Endodermal cell (in vitro differentiated cells): Measurements from ENCODE around the gene HIP1. TPM values are rescaled to one million over a fixed set of nuclear protein-coding genes. Genes with fewer than 3 reads are reported as not detected.
A peak's percentile ranks its signal among the peaks of the same experiment; 100 is the strongest.

Experiments used
- DNase-seq: peaks from one replicate; pipeline ENCODE4 v3.0.0-alpha.2; 2017
- H3K27ac ChIP-seq: 2 replicates; pipeline ENCODE4 v1.5.1; 2013; ENCODE audit warnings: mild to moderate bottlenecking, low read depth, low read length, moderate library complexity
- H3K27me3 ChIP-seq: 2 replicates; pipeline ENCODE4 v1.6.1; 2013; ENCODE audit warnings: mild to moderate bottlenecking, low read length, moderate library complexity; ENCODE audit not compliant: insufficient read depth, control insufficient read depth, poor library complexity, severe bottlenecking
- H3K36me3 ChIP-seq: 2 replicates; pipeline ENCODE4 v1.7.0; 2013; ENCODE audit warnings: mild to moderate bottlenecking, low read length, moderate library complexity; ENCODE audit not compliant: control insufficient read depth, insufficient read depth
- H3K4me1 ChIP-seq: one replicate; pipeline ENCODE4 v1.7.0; 2013; ENCODE audit warnings: low read length; ENCODE audit not compliant: control insufficient read depth, insufficient read depth
- H3K4me3 ChIP-seq: 2 replicates; pipeline ENCODE4 v1.5.1; 2013; ENCODE audit warnings: mild to moderate bottlenecking, low read length, moderate library complexity
- H3K9ac ChIP-seq: 2 replicates; pipeline ENCODE4 v1.6.1; 2013; ENCODE audit warnings: mild to moderate bottlenecking, low read length, moderate library complexity; ENCODE audit not compliant: poor library complexity, severe bottlenecking; ENCODE audit errors: extremely low read depth
- H3K9me3 ChIP-seq: 2 replicates; pipeline ENCODE4 v1.6.1; 2013; ENCODE audit warnings: mild to moderate bottlenecking, low read length, moderate library complexity; ENCODE audit not compliant: control insufficient read depth
- H3K27ac Mint-ChIP-seq: 2 replicates; pipeline ENCODE4 v1.8.0; 2020; ENCODE audit warnings: mixed read lengths
- H3K27me3 Mint-ChIP-seq: 2 replicates; pipeline ENCODE4 v1.8.0; 2021; ENCODE audit warnings: mild to moderate bottlenecking, mixed read lengths; ENCODE audit not compliant: insufficient read depth
- H3K36me3 Mint-ChIP-seq: 2 replicates; pipeline ENCODE4 v1.8.0; 2020; ENCODE audit warnings: low read depth, mixed read lengths
- H3K4me1 Mint-ChIP-seq: 2 replicates; pipeline ENCODE4 v1.8.0; 2020; ENCODE audit warnings: mixed read lengths
- H3K4me3 Mint-ChIP-seq: 2 replicates; pipeline ENCODE4 v1.8.0; 2020; ENCODE audit warnings: mild to moderate bottlenecking, moderate library complexity, mixed read lengths
- H3K9me3 Mint-ChIP-seq: 2 replicates; pipeline ENCODE4 v1.8.0; 2020; ENCODE audit warnings: mild to moderate bottlenecking, mixed read lengths
- WGBS, 2 experiments: methylation state at CpG; one replicate each; pipeline versions ENCODE4 v1.1.5 to v1.1.7; 2013; ENCODE audit warnings: missing lambda C conversion rate in 2 of 2, mixed read lengths in 1 of 2; ENCODE audit not compliant: insufficient coverage in 1 of 2, insufficient read length in 1 of 2; 5-methylcytosine and 5-hydroxymethylcytosine counted together
- total RNA-seq, 2 donors: library from RNA; stranded (reverse); fragmentation: NEBNext Ultra II Directional in 1 of 2; extraction: Animal tissue kit (Norgen Biotek cat#: 25700) in 1 of 2; gene quantifications; 2 replicates in 1 of 2; 3 replicates in 1 of 2; pipeline ENCODE4 v1.2.1, GENCODE V29; 2021
- TF ChIP-seq, protein P1 (sequence below): fragments of 200-600 bp; sonication (generic); conservative IDR thresholded peaks from 2 replicates; pipeline ENCODE4 v1.5.0; 2021; ENCODE audit warnings: antibody characterized with exemption, mild to moderate bottlenecking

HIP1 gene
- total RNA-seq, 2 donors from 2014 or later: 64.7 to 70.0 TPM

GRCh38 chr7:75621124-75621523 lies 117.6 kb downstream of the HIP1 start:
- 96 to 100% methylated on average over 8 to 9 of the region's 9 CpGs for WGBS, 2 experiments
- no peaks in the 10 kb centered on the region for H3K27me3 ChIP-seq
- no peak for DNase-seq
- H3K27me3 Mint-ChIP-seq: no peaks in the 10 kb centered on the region
- no peaks in the 10 kb centered on the region for H3K9me3 Mint-ChIP-seq
- no peaks in the 10 kb centered on the region for H3K4me1 ChIP-seq
- TF ChIP-seq, protein P1, sequence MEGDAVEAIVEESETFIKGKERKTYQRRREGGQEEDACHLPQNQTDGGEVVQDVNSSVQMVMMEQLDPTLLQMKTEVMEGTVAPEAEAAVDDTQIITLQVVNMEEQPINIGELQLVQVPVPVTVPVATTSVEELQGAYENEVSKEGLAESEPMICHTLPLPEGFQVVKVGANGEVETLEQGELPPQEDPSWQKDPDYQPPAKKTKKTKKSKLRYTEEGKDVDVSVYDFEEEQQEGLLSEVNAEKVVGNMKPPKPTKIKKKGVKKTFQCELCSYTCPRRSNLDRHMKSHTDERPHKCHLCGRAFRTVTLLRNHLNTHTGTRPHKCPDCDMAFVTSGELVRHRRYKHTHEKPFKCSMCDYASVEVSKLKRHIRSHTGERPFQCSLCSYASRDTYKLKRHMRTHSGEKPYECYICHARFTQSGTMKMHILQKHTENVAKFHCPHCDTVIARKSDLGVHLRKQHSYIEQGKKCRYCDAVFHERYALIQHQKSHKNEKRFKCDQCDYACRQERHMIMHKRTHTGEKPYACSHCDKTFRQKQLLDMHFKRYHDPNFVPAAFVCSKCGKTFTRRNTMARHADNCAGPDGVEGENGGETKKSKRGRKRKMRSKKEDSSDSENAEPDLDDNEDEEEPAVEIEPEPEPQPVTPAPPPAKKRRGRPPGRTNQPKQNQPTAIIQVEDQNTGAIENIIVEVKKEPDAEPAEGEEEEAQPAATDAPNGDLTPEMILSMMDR: no peak
- H3K36me3 Mint-ChIP-seq: peaks cover 64% of the 10 kb centered on the region
- no peak overlapping the region for H3K27ac ChIP-seq
- H3K4me1 Mint-ChIP-seq: peaks cover 6% of the 10 kb centered on the region
- no peak overlapping the region for H3K9ac ChIP-seq
- H3K9me3 ChIP-seq: peaks cover 4% of the 10 kb centered on the region
- peaks cover 16% of the 10 kb centered on the region for H3K36me3 ChIP-seq
- no peak overlapping the region for H3K4me3 Mint-ChIP-seq
- no peak overlapping the region for H3K4me3 ChIP-seq
- H3K27ac Mint-ChIP-seq: no peak overlapping the region

- H3K4me1 Mint-ChIP-seq: peaks cover 6% of the 10 kb centered on the region
Observed at GRCh38 chr7:75619636-75620035, 119.1 kb downstream of the HIP1 start.

GRCh38 chr7:75617634-75618234 lies 121.0 kb downstream of the HIP1 start:
- no peak for DNase-seq
- no peaks in the 10 kb centered on the region for H3K4me1 Mint-ChIP-seq
- no peaks in the 10 kb centered on the region for H3K4me1 ChIP-seq
- no peaks in the 10 kb centered on the region for H3K27me3 ChIP-seq
- H3K4me3 ChIP-seq: no peak overlapping the region
- WGBS, 2 experiments: 94 to 97% methylated on average over 5 to 11 of the region's 12 CpGs
- H3K27me3 Mint-ChIP-seq: no peaks in the 10 kb centered on the region
- no peak overlapping the region for H3K9ac ChIP-seq
- H3K36me3 Mint-ChIP-seq: peaks cover 53% of the 10 kb centered on the region
- H3K27ac Mint-ChIP-seq: peak overlapping the region; percentile 44
- no peaks in the 10 kb centered on the region for H3K36me3 ChIP-seq
- no peak overlapping the region for H3K4me3 Mint-ChIP-seq
- TF ChIP-seq, protein P1: no peak
- no peak overlapping the region for H3K27ac ChIP-seq
- H3K9me3 Mint-ChIP-seq: no peaks in the 10 kb centered on the region
- no peaks in the 10 kb centered on the region for H3K9me3 ChIP-seq

More at GRCh38 chr7:75619636-75620035, 119.1 kb downstream of the HIP1 start:
- TF ChIP-seq, protein P1: no peak
- H3K4me3 ChIP-seq: no peak overlapping the region
- H3K27ac Mint-ChIP-seq: no peak overlapping the region
- H3K27me3 ChIP-seq: no peaks in the 10 kb centered on the region
- no peak overlapping the region for H3K9ac ChIP-seq
- peaks cover 11% of the 10 kb centered on the region for H3K36me3 ChIP-seq
- no peak overlapping the region for H3K4me3 Mint-ChIP-seq
- peaks cover 55% of the 10 kb centered on the region for H3K36me3 Mint-ChIP-seq
- no peaks in the 10 kb centered on the region for H3K27me3 Mint-ChIP-seq
- no peak for DNase-seq
- H3K4me1 ChIP-seq: no peaks in the 10 kb centered on the region
- WGBS, 2 experiments: 93 to 96% methylated on average over 4 of the region's 4 CpGs
- no peaks in the 10 kb centered on the region for H3K9me3 Mint-ChIP-seq
- H3K9me3 ChIP-seq: no peaks in the 10 kb centered on the region
- no peak overlapping the region for H3K27ac ChIP-seq
